CD14-positive monocyte (primary cell): ENCODE measurements around the gene FGFR1OP2. TPM values are rescaled to one million over a fixed set of nuclear protein-coding genes. Genes with fewer than 3 reads are reported as not detected.
A peak's percentile ranks its signal among the peaks of the same experiment; 100 is the strongest.

Experiments
- DNase-seq, 3 donors: peaks; one replicate each; pipeline ENCODE4 v3.0.0-alpha.2; 2011 to 2022
- H2AFZ ChIP-seq: 2 replicates; pipeline ENCODE4 v1.6.0; 2012; ENCODE audit warnings: mild to moderate bottlenecking, low read depth, low read length, inconsistent platforms; ENCODE audit not compliant: insufficient read depth, poor library complexity, severe bottlenecking
- H3K27ac ChIP-seq, 2 donors: 1 replicate in 1 of 2; 2 replicates in 1 of 2; pipeline ENCODE4 v1.5.1; 2012 to 2013; ENCODE audit warnings: low read length in 2 of 2, control low read depth in 1 of 2, inconsistent platforms in 1 of 2, low read depth in 1 of 2, mild to moderate bottlenecking in 1 of 2
- H3K27me3 ChIP-seq, 2 donors: one replicate each; pipeline versions ENCODE4 v1.6.0 to v1.6.1; 2011 to 2013; ENCODE audit warnings: low read length in 2 of 2; ENCODE audit not compliant: control insufficient read depth in 2 of 2, insufficient read depth in 2 of 2
- H3K36me3 ChIP-seq, 2 donors: replicated peaks in 1 of 2; 1 replicate in 1 of 2; 2 replicates in 1 of 2; pipeline versions ENCODE4 v1.5.1 to v1.6.1; 2012 to 2013; ENCODE audit warnings: low read length in 2 of 2, control low read depth in 1 of 2, inconsistent platforms in 1 of 2, mild to moderate bottlenecking in 1 of 2; ENCODE audit not compliant: insufficient read depth in 2 of 2, control insufficient read depth in 1 of 2
- H3K4me1 ChIP-seq, 2 donors: 1 replicate in 1 of 2; 2 replicates in 1 of 2; pipeline versions ENCODE4 v1.5.1 to v1.6.1; 2012 to 2013; ENCODE audit warnings: low read length in 2 of 2, control low read depth in 1 of 2, inconsistent platforms in 1 of 2, mild to moderate bottlenecking in 1 of 2, moderate library complexity in 1 of 2; ENCODE audit not compliant: insufficient read depth in 2 of 2, control insufficient read depth in 1 of 2
- H3K4me2 ChIP-seq: replicated peaks from 2 replicates; pipeline ENCODE3; 2012; ENCODE audit warnings: low read length, moderate library complexity, mild to moderate bottlenecking; ENCODE audit not compliant: poor library complexity, severe bottlenecking; ENCODE audit errors: extremely low read depth
- H3K4me3 ChIP-seq, 3 experiments: fragments of 200-600 bp in 1 of 3; sonication (generic) in 1 of 3; replicated peaks in 1 of 3; 1 replicate in 2 of 3; 2 replicates in 1 of 3; pipeline ENCODE4 v1.5.1; 2011 to 2013; ENCODE audit warnings: low read length in 3 of 3, mild to moderate bottlenecking in 3 of 3, control low read depth in 2 of 3, low read depth in 2 of 3, inconsistent platforms in 1 of 3, moderate library complexity in 1 of 3
- H3K79me2 ChIP-seq: 2 replicates; pipeline ENCODE4 v1.6.0; 2012; ENCODE audit warnings: mild to moderate bottlenecking, control low read depth, inconsistent platforms, low read length, moderate library complexity; ENCODE audit not compliant: insufficient read depth
- H3K9ac ChIP-seq: 2 replicates; pipeline ENCODE4 v1.6.0; 2017; ENCODE audit warnings: low read length, mild to moderate bottlenecking; ENCODE audit not compliant: insufficient read depth, poor library complexity, severe bottlenecking
- H3K9me3 ChIP-seq, 2 donors: replicated peaks in 1 of 2; 1 replicate in 1 of 2; 2 replicates in 1 of 2; pipeline versions ENCODE4 v1.5.1 to v1.6.1; 2012 to 2013; ENCODE audit warnings: low read length in 2 of 2, control low read depth in 1 of 2; ENCODE audit not compliant: control insufficient read depth in 1 of 2, insufficient read depth in 1 of 2
- H4K20me1 ChIP-seq: 2 replicates; pipeline ENCODE4 v1.6.0; 2012; ENCODE audit warnings: mild to moderate bottlenecking, low read length, control low read depth, moderate library complexity; ENCODE audit not compliant: insufficient read depth
- H3K27ac Mint-ChIP-seq, 7 donors: one replicate each; pipeline ENCODE4 v1.8.0; 2020; ENCODE audit warnings: mild to moderate bottlenecking in 7 of 7, mixed read lengths in 7 of 7, moderate library complexity in 6 of 7, inconsistent platforms in 2 of 7
- H3K27me3 Mint-ChIP-seq, 3 donors: one replicate each; pipeline ENCODE4 v1.8.0; 2021 to 2022; ENCODE audit warnings: low read depth in 3 of 3, mild to moderate bottlenecking in 3 of 3, mixed read lengths in 3 of 3, moderate library complexity in 3 of 3, inconsistent platforms in 1 of 3
- H3K36me3 Mint-ChIP-seq, 2 donors: one replicate each; pipeline ENCODE4 v1.8.0; 2020; ENCODE audit warnings: mixed read lengths in 2 of 2, inconsistent platforms in 1 of 2, mild to moderate bottlenecking in 1 of 2
- H3K4me1 Mint-ChIP-seq: one replicate; pipeline ENCODE4 v1.8.0; 2020; ENCODE audit warnings: mild to moderate bottlenecking, mixed read lengths
- H3K4me3 Mint-ChIP-seq, 2 donors: one replicate each; pipeline ENCODE4 v1.8.0; 2020; ENCODE audit warnings: mild to moderate bottlenecking in 2 of 2, mixed read lengths in 2 of 2, moderate library complexity in 1 of 2
- H3K9me3 Mint-ChIP-seq, 7 donors: one replicate each; pipeline ENCODE4 v1.8.0; 2020 to 2022; ENCODE audit warnings: mixed read lengths in 7 of 7, mild to moderate bottlenecking in 6 of 7, moderate library complexity in 6 of 7, inconsistent platforms in 2 of 7
- WGBS: methylation state at CpG from one replicate; pipeline ENCODE4 v1.1.5; 2013; ENCODE audit warnings: missing lambda C conversion rate; ENCODE audit not compliant: insufficient coverage; 5-methylcytosine and 5-hydroxymethylcytosine counted together
- intact Hi-C, 2 donors: fragments of 100-400 bp; cut with micrococcal nuclease; formaldehyde crosslinking; loops; one replicate each; pipeline versions ENCODE4 v1.15.0 to v1.15.1; 2023
- polyA minus RNA-seq: library from RNA; depleted of rRNA, polyadenylated mRNA; stranded (reverse); fragments of >200 nt; gene quantifications from 2 replicates; pipeline ENCODE4 v1.2.3, GENCODE V29; 2012
- polyA plus RNA-seq, 3 donors: library from polyadenylated mRNA; depleted of rRNA in 1 of 3; unstranded in 2 of 3; stranded (reverse) in 1 of 3; fragments of 300-500 nt in 2 of 3; fragments of >200 nt in 1 of 3; fragmentation: Illumina TruSeq in 2 of 3; gene quantifications; 1 replicate in 2 of 3; 2 replicates in 1 of 3; pipeline ENCODE4 v1.2.3, GENCODE V29; 2012 to 2021
- total RNA-seq, 12 experiments: library from RNA in 1 of 12; stranded (reverse) in 1 of 12; fragments of 120-200 nt in 1 of 12; gene quantifications; one replicate each; pipeline ENCODE4 v1.2.4 and lab custom pipeline; 2013 to 2026; ENCODE audit warnings: mixed read lengths in 6 of 12, inconsistent platforms in 1 of 12
- TF ChIP-seq, protein P1 (sequence below): fragments of 200-600 bp; IDR thresholded peaks from one replicate; pipeline ENCODE4 v1.8.0; 2022; ENCODE audit warnings: antibody characterized with exemption, mild to moderate bottlenecking

The FGFR1OP2 gene
- total RNA-seq (2013) = 83.9 TPM
- polyA plus RNA-seq (10 to 100 TPM; 29.8 to 68.9 (median 66.4) TPM), polyA minus RNA-seq (17.0 and 26.3 TPM in 2 replicates), total RNA-seq (lab: John Stamatoyannopoulos, UW) (48.2 to 126 (median 82.4) reads per million in 11 experiments)

DNA sequence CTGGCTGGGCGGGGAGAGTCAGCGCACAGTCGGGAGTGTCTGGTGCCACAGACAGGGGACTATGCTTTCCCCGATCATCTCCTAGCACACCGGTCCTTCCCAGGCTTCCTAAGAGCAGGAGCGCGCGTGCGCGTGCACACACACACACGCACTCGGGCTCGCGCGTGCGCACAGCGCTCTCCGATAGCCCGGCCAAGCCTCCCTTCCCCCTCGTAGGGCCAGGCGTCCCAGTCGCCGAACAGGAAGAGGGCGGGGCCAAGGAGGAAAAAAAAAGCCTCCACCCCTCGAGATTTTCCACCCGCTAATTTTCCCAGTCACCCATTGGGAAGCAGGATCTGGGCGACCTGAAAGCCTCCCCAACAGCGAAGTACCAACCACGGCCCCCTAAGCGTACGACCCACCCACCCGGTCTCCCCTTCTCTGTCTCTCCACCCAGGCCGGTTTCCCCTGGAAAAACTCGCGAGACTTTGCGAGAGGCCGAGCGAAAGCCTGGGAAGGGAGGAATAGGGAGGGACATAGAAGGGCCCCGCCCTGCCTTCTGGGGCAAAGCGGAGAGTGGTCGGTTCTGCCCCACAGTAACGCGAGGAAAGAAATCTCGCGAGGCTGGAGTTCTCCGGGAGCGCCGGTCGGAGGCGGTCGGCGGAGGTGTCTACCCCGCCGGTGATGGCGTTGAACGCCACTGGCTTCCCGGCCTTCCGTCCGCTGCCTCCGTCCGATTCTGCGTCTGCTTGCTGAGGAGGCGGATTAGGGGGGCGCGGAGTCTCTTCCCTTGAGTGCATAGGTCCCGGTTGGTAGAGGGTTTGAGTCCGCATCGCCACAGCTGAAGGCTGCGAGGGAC is at the start of gene FGFR1OP2, which contains the start of gene INTS13:
Gene FGFR1OP2, plus strand, starts transcription at position 608 of the 838 bp plus-strand sequence. CDS start 15,689 bp downstream, outside the sequence.
Gene INTS13, minus strand, starts transcription at position 119 of the 838 bp plus-strand sequence. CDS start 1,178 bp downstream, outside the sequence.
- peaks cover 6 to 7% of the 10 kb centered on the region in 2 donors for H3K36me3 Mint-ChIP-seq
- 0% methylated on average over 50 of the region's 69 CpGs for WGBS

DNA sequence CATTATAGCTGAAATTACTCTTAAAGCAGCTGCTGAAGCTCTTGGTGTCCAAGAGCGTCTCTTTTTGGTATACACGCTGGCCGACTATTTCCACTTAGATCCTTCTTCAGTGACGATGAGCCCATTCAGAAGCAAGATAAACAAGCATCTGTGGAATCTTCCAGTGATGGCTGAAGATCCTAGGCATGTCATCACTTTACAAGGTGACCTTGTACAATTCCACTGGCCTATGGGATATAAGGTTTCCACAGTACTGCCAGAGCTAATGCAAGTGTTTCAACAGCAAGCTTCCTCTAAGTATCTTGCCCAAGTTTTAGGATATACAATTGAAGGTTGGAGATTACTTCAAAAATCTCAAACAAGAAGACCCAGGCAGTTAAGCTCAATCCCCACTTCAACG is 47.5 kb upstream of the FGFR1OP2 start:
- no peaks in the 10 kb centered on the region for H4K20me1 ChIP-seq
- H3K4me3 ChIP-seq = no peak overlapping the region
- no peaks in the 10 kb centered on the region for H3K36me3 ChIP-seq
- H2AFZ ChIP-seq = no peak overlapping the region
- Mint-ChIP-seq H3K9me3 (no peaks in the 10 kb centered on the region), H3K4me3 (no peak overlapping the region), H3K27me3 (peaks cover 0 to 5% (median 0%) of the 10 kb centered on the region in 3 donors), H3K36me3 (peaks cover 0 to 5% of the 10 kb centered on the region in 2 donors), H3K4me1 (peaks cover 2% of the 10 kb centered on the region), H3K27ac (no peak overlapping the region)
- intact Hi-C loops = no loop called here
- no peak overlapping the region for H3K27ac ChIP-seq
- DNase-seq = no peak
- H3K79me2 ChIP-seq = no peaks in the 10 kb centered on the region
- TF ChIP-seq, protein P1, sequence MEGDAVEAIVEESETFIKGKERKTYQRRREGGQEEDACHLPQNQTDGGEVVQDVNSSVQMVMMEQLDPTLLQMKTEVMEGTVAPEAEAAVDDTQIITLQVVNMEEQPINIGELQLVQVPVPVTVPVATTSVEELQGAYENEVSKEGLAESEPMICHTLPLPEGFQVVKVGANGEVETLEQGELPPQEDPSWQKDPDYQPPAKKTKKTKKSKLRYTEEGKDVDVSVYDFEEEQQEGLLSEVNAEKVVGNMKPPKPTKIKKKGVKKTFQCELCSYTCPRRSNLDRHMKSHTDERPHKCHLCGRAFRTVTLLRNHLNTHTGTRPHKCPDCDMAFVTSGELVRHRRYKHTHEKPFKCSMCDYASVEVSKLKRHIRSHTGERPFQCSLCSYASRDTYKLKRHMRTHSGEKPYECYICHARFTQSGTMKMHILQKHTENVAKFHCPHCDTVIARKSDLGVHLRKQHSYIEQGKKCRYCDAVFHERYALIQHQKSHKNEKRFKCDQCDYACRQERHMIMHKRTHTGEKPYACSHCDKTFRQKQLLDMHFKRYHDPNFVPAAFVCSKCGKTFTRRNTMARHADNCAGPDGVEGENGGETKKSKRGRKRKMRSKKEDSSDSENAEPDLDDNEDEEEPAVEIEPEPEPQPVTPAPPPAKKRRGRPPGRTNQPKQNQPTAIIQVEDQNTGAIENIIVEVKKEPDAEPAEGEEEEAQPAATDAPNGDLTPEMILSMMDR = no peak
- H3K4me1 ChIP-seq = no peaks in the 10 kb centered on the region
- no peaks in the 10 kb centered on the region for H3K27me3 ChIP-seq
- H3K9ac ChIP-seq = no peak overlapping the region
- 98% methylated on average over 4 of the region's 5 CpGs for WGBS
- no peak overlapping the region for H3K4me2 ChIP-seq
- H3K9me3 ChIP-seq = no peaks in the 10 kb centered on the region

More for the DNA sequence above, at the start of gene FGFR1OP2, which contains the start of gene INTS13:
- peak within 1 kb of the TSS; percentile 95 for H3K9ac ChIP-seq
- peaks cover 0 to 4% of the 10 kb centered on the region in 2 donors for H3K36me3 ChIP-seq
- TF ChIP-seq, protein P1 = no peak
- Mint-ChIP-seq H3K4me1 (peaks cover 57% of the 10 kb centered on the region), H3K4me3 (peak within 1 kb of the TSS; percentile 96 to 98), H3K9me3 (peaks cover 0 to 3% (median 0%) of the 10 kb centered on the region in 7 donors), H3K27ac (peak within 1 kb of the TSS; percentile 97 to 100 (median 100)), H3K27me3 (peaks cover 0 to 2% (median 0%) of the 10 kb centered on the region in 3 donors)
- peak; percentile 98 to 99 (median 98) for DNase-seq
- H3K9me3 ChIP-seq = no peaks in the 10 kb centered on the region
- peak within 1 kb of the TSS; percentile 85 for H2AFZ ChIP-seq
- peak within 1 kb of the TSS; percentile 80 to 93 (median 90) for H3K4me3 ChIP-seq
- no peaks in the 10 kb centered on the region for H3K27me3 ChIP-seq
- intact Hi-C loops = loop anchor here (2.0 to 5.0 kb wide), 4 partner anchors 15 to 106 kb away; partner anchors contain the start of genes TM7SF3 (in 2 of the 2) and ITPR2 (in 1 of the 2)
- H3K4me1 ChIP-seq = peaks cover 39 to 58% of the 10 kb centered on the region in 2 donors
- H3K27ac ChIP-seq = peak within 1 kb of the TSS; percentile 92 to 93
- H3K79me2 ChIP-seq = peaks cover 92% of the 10 kb centered on the region
- H3K4me2 ChIP-seq = peak within 1 kb of the TSS; percentile 89
- H4K20me1 ChIP-seq = peaks cover 32% of the 10 kb centered on the region
